ENCODE data around the gene IGSF9B. TPM values are rescaled to one million over a fixed set of nuclear protein-coding genes. Genes with fewer than 3 reads are reported as not detected.

IGSF9B gene
- total and polyA plus RNA-seq, 2 of the 13 experiments (the other 11 are each of a cell fraction or from before 2014, with no cell fraction given) = not detected

DNA sequence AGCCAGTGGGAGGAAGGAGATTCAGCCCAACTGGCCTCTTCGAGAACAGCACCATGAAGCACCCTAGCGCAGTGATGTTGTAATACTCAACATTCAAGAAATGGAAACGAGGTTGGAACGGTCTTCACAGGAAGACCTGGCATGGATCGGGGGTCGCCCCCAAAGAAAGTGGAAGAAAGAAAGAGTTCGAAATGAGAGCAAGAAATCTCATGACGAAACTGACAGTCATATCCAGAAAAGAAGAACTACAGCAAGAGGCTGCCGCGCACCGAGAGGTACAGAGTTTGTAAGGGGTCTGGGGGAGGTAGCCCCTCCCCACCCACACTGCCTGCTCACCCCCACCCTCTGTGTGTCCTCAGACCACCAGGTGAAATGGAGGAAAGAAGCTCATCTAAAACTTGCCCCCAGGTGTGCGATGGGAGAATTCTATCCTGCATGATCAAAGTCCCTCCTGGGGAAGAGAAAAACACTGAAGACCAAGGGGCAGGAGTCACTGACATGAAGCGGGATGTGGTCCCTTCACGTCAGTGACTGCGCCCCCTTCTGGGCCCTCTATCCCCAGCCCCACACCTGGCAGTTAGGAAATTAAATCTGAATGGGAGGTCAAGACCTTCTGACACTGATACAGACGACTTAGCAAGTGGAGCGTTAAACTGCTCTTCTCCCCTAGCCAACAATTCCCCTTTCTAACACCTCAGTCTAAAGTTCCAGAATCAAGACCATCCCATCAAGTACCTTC is 58.6 kb downstream of the IGSF9B start (continued):
- TF ChIP-seq, protein P1, sequence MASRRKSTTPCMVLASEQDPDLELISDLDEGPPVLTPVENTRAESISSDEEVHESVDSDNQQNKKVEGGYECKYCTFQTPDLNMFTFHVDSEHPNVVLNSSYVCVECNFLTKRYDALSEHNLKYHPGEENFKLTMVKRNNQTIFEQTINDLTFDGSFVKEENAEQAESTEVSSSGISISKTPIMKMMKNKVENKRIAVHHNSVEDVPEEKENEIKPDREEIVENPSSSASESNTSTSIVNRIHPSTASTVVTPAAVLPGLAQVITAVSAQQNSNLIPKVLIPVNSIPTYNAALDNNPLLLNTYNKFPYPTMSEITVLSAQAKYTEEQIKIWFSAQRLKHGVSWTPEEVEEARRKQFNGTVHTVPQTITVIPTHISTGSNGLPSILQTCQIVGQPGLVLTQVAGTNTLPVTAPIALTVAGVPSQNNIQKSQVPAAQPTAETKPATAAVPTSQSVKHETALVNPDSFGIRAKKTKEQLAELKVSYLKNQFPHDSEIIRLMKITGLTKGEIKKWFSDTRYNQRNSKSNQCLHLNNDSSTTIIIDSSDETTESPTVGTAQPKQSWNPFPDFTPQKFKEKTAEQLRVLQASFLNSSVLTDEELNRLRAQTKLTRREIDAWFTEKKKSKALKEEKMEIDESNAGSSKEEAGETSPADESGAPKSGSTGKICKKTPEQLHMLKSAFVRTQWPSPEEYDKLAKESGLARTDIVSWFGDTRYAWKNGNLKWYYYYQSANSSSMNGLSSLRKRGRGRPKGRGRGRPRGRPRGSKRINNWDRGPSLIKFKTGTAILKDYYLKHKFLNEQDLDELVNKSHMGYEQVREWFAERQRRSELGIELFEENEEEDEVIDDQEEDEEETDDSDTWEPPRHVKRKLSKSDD (CRISPR knock-in tag; IDR thresholded peaks at IDR 0.05; ENCODE audit: low read depth) = no peak
- TF ChIP-seq, protein P2, sequence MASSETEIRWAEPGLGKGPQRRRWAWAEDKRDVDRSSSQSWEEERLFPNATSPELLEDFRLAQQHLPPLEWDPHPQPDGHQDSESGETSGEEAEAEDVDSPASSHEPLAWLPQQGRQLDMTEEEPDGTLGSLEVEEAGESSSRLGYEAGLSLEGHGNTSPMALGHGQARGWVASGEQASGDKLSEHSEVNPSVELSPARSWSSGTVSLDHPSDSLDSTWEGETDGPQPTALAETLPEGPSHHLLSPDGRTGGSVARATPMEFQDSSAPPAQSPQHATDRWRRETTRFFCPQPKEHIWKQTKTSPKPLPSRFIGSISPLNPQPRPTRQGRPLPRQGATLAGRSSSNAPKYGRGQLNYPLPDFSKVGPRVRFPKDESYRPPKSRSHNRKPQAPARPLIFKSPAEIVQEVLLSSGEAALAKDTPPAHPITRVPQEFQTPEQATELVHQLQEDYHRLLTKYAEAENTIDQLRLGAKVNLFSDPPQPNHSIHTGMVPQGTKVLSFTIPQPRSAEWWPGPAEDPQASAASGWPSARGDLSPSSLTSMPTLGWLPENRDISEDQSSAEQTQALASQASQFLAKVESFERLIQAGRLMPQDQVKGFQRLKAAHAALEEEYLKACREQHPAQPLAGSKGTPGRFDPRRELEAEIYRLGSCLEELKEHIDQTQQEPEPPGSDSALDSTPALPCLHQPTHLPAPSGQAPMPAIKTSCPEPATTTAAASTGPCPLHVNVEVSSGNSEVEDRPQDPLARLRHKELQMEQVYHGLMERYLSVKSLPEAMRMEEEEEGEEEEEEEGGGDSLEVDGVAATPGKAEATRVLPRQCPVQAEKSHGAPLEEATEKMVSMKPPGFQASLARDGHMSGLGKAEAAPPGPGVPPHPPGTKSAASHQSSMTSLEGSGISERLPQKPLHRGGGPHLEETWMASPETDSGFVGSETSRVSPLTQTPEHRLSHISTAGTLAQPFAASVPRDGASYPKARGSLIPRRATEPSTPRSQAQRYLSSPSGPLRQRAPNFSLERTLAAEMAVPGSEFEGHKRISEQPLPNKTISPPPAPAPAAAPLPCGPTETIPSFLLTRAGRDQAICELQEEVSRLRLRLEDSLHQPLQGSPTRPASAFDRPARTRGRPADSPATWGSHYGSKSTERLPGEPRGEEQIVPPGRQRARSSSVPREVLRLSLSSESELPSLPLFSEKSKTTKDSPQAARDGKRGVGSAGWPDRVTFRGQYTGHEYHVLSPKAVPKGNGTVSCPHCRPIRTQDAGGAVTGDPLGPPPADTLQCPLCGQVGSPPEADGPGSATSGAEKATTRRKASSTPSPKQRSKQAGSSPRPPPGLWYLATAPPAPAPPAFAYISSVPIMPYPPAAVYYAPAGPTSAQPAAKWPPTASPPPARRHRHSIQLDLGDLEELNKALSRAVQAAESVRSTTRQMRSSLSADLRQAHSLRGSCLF (CRISPR knock-in tag; IDR thresholded peaks at IDR 0.05; ENCODE audit: borderline replicate concordance) = no peak
- TF ChIP-seq ZFYVE20 (CRISPR knock-in tag; IDR thresholded peaks at IDR 0.05; ENCODE audit: borderline replicate concordance, low read depth) (no peak), MTF1 (CRISPR knock-in tag; IDR thresholded peaks at IDR 0.05) (no peak), MEIS1 (CRISPR knock-in tag; IDR thresholded peaks at IDR 0.05; ENCODE audit: borderline replicate concordance) (no peak), MAFG (CRISPR knock-in tag; IDR thresholded peaks at IDR 0.05) (no peak), MAF1 (CRISPR knock-in tag; IDR thresholded peaks at IDR 0.05; ENCODE audit: borderline replicate concordance) (no peak)
- TF ChIP-seq, protein P3, sequence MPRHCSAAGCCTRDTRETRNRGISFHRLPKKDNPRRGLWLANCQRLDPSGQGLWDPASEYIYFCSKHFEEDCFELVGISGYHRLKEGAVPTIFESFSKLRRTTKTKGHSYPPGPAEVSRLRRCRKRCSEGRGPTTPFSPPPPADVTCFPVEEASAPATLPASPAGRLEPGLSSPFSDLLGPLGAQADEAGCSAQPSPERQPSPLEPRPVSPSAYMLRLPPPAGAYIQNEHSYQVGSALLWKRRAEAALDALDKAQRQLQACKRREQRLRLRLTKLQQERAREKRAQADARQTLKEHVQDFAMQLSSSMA (CRISPR knock-in tag; IDR thresholded peaks at IDR 0.05) = no peak
